GM20000 (cell line): ENCODE measurements around the gene WWC2.

Source experiments
- DNase-seq: peaks from one replicate; pipeline ENCODE4 v3.0.0; 2012; ENCODE audit warnings: low spot score
- CTCF ChIP-seq: IDR thresholded peaks from 2 replicates; pipeline ENCODE4 v1.5.1; 2012; ENCODE audit warnings: mild to moderate bottlenecking, control low read depth; ENCODE audit errors: extremely low read depth, missing control alignments

WWC2 gene

GRCh38 chr4:183223053-183223452, 124.0 kb downstream of the WWC2 start:
- no peak for TF ChIP-seq CTCF
- no peak for DNase-seq

GRCh38 chr4:183229397-183229796, 130.3 kb downstream of the WWC2 start:
- TF ChIP-seq CTCF, result no peak
- no peak for DNase-seq

- TF ChIP-seq CTCF, result no peak
- no peak for DNase-seq
These were observed 141.7 kb downstream of the WWC2 start for GRCh38 chr4:183240581-183241321.

- TF ChIP-seq CTCF, result no peak
- no peak for DNase-seq
These were observed 142.2 kb downstream of the WWC2 start for GRCh38 chr4:183241322-183241640.

GRCh38 chr4:183241721-183242151, 142.7 kb downstream of the WWC2 start:
- TF ChIP-seq CTCF, result no peak
- DNase-seq, result no peak

- TF ChIP-seq CTCF, result no peak
- DNase-seq, result no peak
These were observed 143.2 kb downstream of the WWC2 start for GRCh38 chr4:183242291-183242690.

- TF ChIP-seq CTCF, result no peak
- no peak for DNase-seq
These were observed 145.0 kb downstream of the WWC2 start for GRCh38 chr4:183244019-183244418.
